Mesendoderm (in vitro differentiated cells): ENCODE data around the gene DENND1A.

Experiments used
- DNase-seq: peaks from one replicate; pipeline ENCODE4 v3.0.0; 2013
- H2AK5ac ChIP-seq: 2 replicates; pipeline ENCODE4 v1.6.1; 2013; ENCODE audit warnings: low read length, inconsistent platforms
- H2BK120ac ChIP-seq: 2 replicates; pipeline ENCODE4 v1.6.1; 2013; ENCODE audit warnings: low read depth, mild to moderate bottlenecking, low read length, moderate library complexity, mixed read lengths
- H2BK15ac ChIP-seq: replicated peaks from 2 replicates; pipeline ENCODE4 v1.6.1; 2013; ENCODE audit warnings: low read depth, mild to moderate bottlenecking, moderate library complexity
- H2BK5ac ChIP-seq: 2 replicates; pipeline ENCODE4 v1.6.1; 2013; ENCODE audit warnings: low read length, inconsistent platforms
- H3K18ac ChIP-seq: 2 replicates; pipeline ENCODE4 v1.6.1; 2013; ENCODE audit warnings: mild to moderate bottlenecking, low read length, mixed read lengths
- H3K23ac ChIP-seq: one replicate; pipeline ENCODE4 v1.6.1; 2013; ENCODE audit warnings: low read length
- H3K27ac ChIP-seq: 2 replicates; pipeline ENCODE4 v1.5.1; 2013; ENCODE audit warnings: low read depth, mild to moderate bottlenecking, inconsistent platforms, low read length, moderate library complexity
- H3K27me3 ChIP-seq: 2 replicates; pipeline ENCODE4 v1.6.1; 2013; ENCODE audit warnings: low read length, control low read depth, mild to moderate bottlenecking, inconsistent platforms; ENCODE audit not compliant: insufficient read depth, poor library complexity
- H3K36me3 ChIP-seq: 2 replicates; pipeline ENCODE4 v1.6.1; 2013; ENCODE audit warnings: low read length, inconsistent platforms; ENCODE audit not compliant: control insufficient read depth, insufficient read depth
- H3K4ac ChIP-seq: one replicate; pipeline ENCODE4 v1.6.1; 2013; ENCODE audit warnings: low read depth, mild to moderate bottlenecking, low read length, moderate library complexity
- H3K4me1 ChIP-seq: 2 replicates; pipeline ENCODE4 v1.6.1; 2013; ENCODE audit warnings: low read depth, low read length, inconsistent platforms; ENCODE audit not compliant: control insufficient read depth
- H3K4me2 ChIP-seq: 2 replicates; pipeline ENCODE4 v1.6.1; 2013; ENCODE audit warnings: low read length
- H3K4me3 ChIP-seq: 2 replicates; pipeline ENCODE4 v1.5.1; 2013; ENCODE audit warnings: mild to moderate bottlenecking, low read length
- H3K56ac ChIP-seq: one replicate; pipeline ENCODE4 v1.6.1; 2013; ENCODE audit warnings: low read length
- H3K79me1 ChIP-seq: 2 replicates; pipeline ENCODE4 v1.6.1; 2013; ENCODE audit warnings: low read length, inconsistent platforms
- H3K79me2 ChIP-seq: 2 replicates; pipeline ENCODE4 v1.6.1; 2013; ENCODE audit warnings: mild to moderate bottlenecking, low read length; ENCODE audit not compliant: control insufficient read depth, insufficient read depth
- H3K9ac ChIP-seq: 2 replicates; pipeline ENCODE4 v1.6.1; 2013; ENCODE audit warnings: low read length, inconsistent platforms
- H4K5ac ChIP-seq: one replicate; pipeline ENCODE4 v1.6.1; 2013; ENCODE audit warnings: low read length
- H4K8ac ChIP-seq: one replicate; pipeline ENCODE4 v1.6.1; 2013; ENCODE audit warnings: low read depth, mild to moderate bottlenecking, control low read depth, low read length, moderate library complexity
- WGBS: extraction: QIAGEN DNeasy Blood & Tissue Kit; methylation state at CpG from one replicate; pipeline ENCODE4 v1.1.7; 2013; ENCODE audit warnings: low lambda C conversion rate, missing lambda C conversion rate; ENCODE audit not compliant: insufficient coverage; ENCODE audit errors: extremely low coverage; 5-methylcytosine and 5-hydroxymethylcytosine counted together

Gene DENND1A

GRCh38 chr9:123472862-123473614 lies 456.9 kb downstream of the DENND1A start:
- Histone ChIP-seq H3K36me3 (no peaks in the 10 kb centered on the region), H2BK120ac (no peak overlapping the region), H3K23ac (no peak overlapping the region), H4K5ac (no peak overlapping the region), H3K56ac (no peak overlapping the region), H3K4ac (no peak overlapping the region), H3K9ac (no peak overlapping the region), H2BK15ac (no peak overlapping the region), H3K27me3 (no peaks in the 10 kb centered on the region), H3K4me1 (no peaks in the 10 kb centered on the region), H3K4me2 (no peak overlapping the region), H2BK5ac (no peak overlapping the region), H2AK5ac (no peak overlapping the region), H4K8ac (no peak overlapping the region), H3K79me2 (no peaks in the 10 kb centered on the region), H3K79me1 (no peaks in the 10 kb centered on the region), H3K18ac (no peak overlapping the region), H3K27ac (no peak overlapping the region), H3K4me3 (no peak overlapping the region)
- DNase-seq: no peak
- WGBS: no CpG with 5 or more reads among the region's 14 CpGs

- Histone ChIP-seq H3K56ac (no peak overlapping the region), H3K4ac (no peak overlapping the region), H2BK15ac (no peak overlapping the region), H2BK120ac (no peak overlapping the region), H3K18ac (no peak overlapping the region), H4K5ac (no peak overlapping the region), H3K27me3 (no peaks in the 10 kb centered on the region), H3K36me3 (no peaks in the 10 kb centered on the region), H3K4me3 (no peak overlapping the region), H4K8ac (no peak overlapping the region), H2AK5ac (no peak overlapping the region), H3K9ac (no peak overlapping the region), H3K79me1 (no peaks in the 10 kb centered on the region), H3K27ac (no peak overlapping the region), H3K79me2 (no peaks in the 10 kb centered on the region), H2BK5ac (no peak overlapping the region), H3K4me2 (no peak overlapping the region), H3K23ac (no peak overlapping the region), H3K4me1 (no peaks in the 10 kb centered on the region)
- no peak for DNase-seq
- WGBS: no CpG with 5 or more reads among the region's 12 CpGs
These were observed 457.9 kb downstream of the DENND1A start for GRCh38 chr9:123471843-123472570.

- no peaks in the 10 kb centered on the region for H3K36me3 ChIP-seq
- H3K79me2 ChIP-seq: no peaks in the 10 kb centered on the region
- no peaks in the 10 kb centered on the region for H3K79me1 ChIP-seq
- no peak overlapping the region for H3K18ac ChIP-seq
- no peak overlapping the region for H2BK15ac ChIP-seq
- no peaks in the 10 kb centered on the region for H3K4me1 ChIP-seq
- no peak overlapping the region for H2BK120ac ChIP-seq
- no peak for DNase-seq
- no peak overlapping the region for H3K23ac ChIP-seq
- no peak overlapping the region for H3K4me3 ChIP-seq
- H3K9ac ChIP-seq: no peak overlapping the region
- no CpG with 5 or more reads among the region's 21 CpGs for whole genome bisulfite sequencing
- H2BK5ac ChIP-seq: no peak overlapping the region
- H3K27ac ChIP-seq: no peak overlapping the region
- no peak overlapping the region for H3K56ac ChIP-seq
- no peaks in the 10 kb centered on the region for H3K27me3 ChIP-seq
- no peak overlapping the region for H4K8ac ChIP-seq
- H2AK5ac ChIP-seq: no peak overlapping the region
- no peak overlapping the region for H3K4me2 ChIP-seq
- no peak overlapping the region for H4K5ac ChIP-seq
- H3K4ac ChIP-seq: no peak overlapping the region
These were observed 458.7 kb downstream of the DENND1A start for GRCh38 chr9:123470991-123471770.

GRCh38 chr9:123470121-123470782 lies 459.7 kb downstream of the DENND1A start:
- Histone ChIP-seq H2BK5ac (no peak overlapping the region), H3K18ac (no peak overlapping the region), H3K79me1 (no peaks in the 10 kb centered on the region), H3K27me3 (no peaks in the 10 kb centered on the region), H3K27ac (no peak overlapping the region), H2BK120ac (no peak overlapping the region), H3K4me3 (no peak overlapping the region), H2AK5ac (no peak overlapping the region), H3K4me2 (no peak overlapping the region), H3K4me1 (no peaks in the 10 kb centered on the region), H3K9ac (no peak overlapping the region), H2BK15ac (no peak overlapping the region), H4K5ac (no peak overlapping the region), H3K79me2 (no peaks in the 10 kb centered on the region), H3K4ac (no peak overlapping the region), H4K8ac (no peak overlapping the region), H3K23ac (no peak overlapping the region), H3K36me3 (no peaks in the 10 kb centered on the region), H3K56ac (no peak overlapping the region)
- peak; percentile 54 for DNase-seq
- no CpG with 5 or more reads among the region's 15 CpGs for WGBS

- Histone ChIP-seq H2BK15ac (no peak overlapping the region), H3K9ac (no peak overlapping the region), H3K4me1 (no peaks in the 10 kb centered on the region), H3K27ac (no peak overlapping the region), H3K18ac (no peak overlapping the region), H3K4me2 (no peak overlapping the region), H3K4me3 (no peak overlapping the region), H3K23ac (no peak overlapping the region), H3K79me1 (no peaks in the 10 kb centered on the region), H2BK120ac (no peak overlapping the region), H4K5ac (no peak overlapping the region), H3K27me3 (no peaks in the 10 kb centered on the region), H3K36me3 (no peaks in the 10 kb centered on the region), H3K79me2 (no peaks in the 10 kb centered on the region), H3K4ac (no peak overlapping the region), H2AK5ac (no peak overlapping the region), H2BK5ac (no peak overlapping the region), H3K56ac (no peak overlapping the region), H4K8ac (no peak overlapping the region)
- WGBS: no CpG with 5 or more reads among the region's 13 CpGs
- no peak for DNase-seq
These were observed 460.6 kb downstream of the DENND1A start for GRCh38 chr9:123469282-123469681.
